CD4-positive, alpha-beta T cell treated with Interleukin-21 for 1 hour (primary cell): ENCODE data around the gene AP4B1.
"Not testable (repeated sequence)": the region's sequence is repeated elsewhere in the genome, so short reads cannot be mapped to it uniquely, and the experiment has no call there.

ENCODE experiments used
- DNase-seq: peaks from one replicate; pipeline ENCODE4 v3.0.0-alpha.2; 2020

The AP4B1 gene

GRCh38 chr1:113855630-113856400 lies 48.8 kb downstream of the AP4B1 start:
- no peak for DNase-seq

GRCh38 chr1:113854234-113854633 lies 50.4 kb downstream of the AP4B1 start:
- DNase-seq = no peak

- DNase-seq = not testable (repeated sequence)
These were observed 51.9 kb downstream of the AP4B1 start for GRCh38 chr1:113852694-113853093.

GRCh38 chr1:113850127-113850796 lies 54.3 kb downstream of the AP4B1 start:
- peak; percentile 28 for DNase-seq

GRCh38 chr1:113849072-113849471 lies 55.5 kb downstream of the AP4B1 start:
- DNase-seq = no peak

DNA sequence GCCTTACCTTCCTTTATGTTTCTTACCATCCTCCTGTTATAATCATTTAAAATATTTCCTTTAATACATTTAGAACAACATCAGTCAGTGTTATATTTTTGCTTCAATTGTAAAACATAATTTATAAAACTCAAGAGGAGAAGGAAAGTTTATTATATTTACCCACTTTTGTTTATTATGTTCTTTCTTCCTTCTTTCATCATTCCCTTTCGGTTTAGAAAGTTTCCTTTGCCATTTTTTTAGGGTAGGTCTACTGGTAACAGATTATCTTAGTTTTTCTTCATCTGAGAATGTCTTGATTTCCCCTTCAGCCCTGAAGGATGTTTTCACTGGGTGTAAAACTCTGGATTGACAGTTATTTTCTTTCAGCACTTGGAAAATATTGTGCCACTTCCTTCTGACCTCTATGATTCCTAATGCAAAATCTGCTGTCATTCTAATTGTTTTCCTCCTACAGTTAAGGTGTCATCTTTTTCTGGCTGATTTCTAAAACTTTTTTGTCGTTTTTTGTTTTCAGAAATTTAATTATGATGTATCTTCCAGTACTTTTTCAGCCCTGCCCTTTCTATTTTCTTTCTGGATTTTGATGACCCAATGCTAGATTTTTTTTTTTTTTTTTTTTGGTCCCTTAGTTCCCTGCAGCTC lies 58.1 kb downstream of the AP4B1 start:
- DNase-seq = no peak
